Upper lobe of right lung (tissue), 1 donor: ENCODE measurements around the gene MAGI2. TPM values are rescaled to one million over a fixed set of nuclear protein-coding genes. Genes with fewer than 3 reads are reported as not detected.

Experiments used
- ATAC-seq: fragments of 200-7000 bp; cut with Tn5 transposase; one replicate; pipeline ENCODE4 v1.9.1; 2020; ENCODE audit warnings: mild to moderate bottlenecking, moderate library complexity
- DNase-seq: peaks from one replicate; pipeline ENCODE4 v3.0.0-alpha.2; 2020
- H3K27ac ChIP-seq: fragments of 200-600 bp; one replicate; pipeline ENCODE4 v1.8.0; 2022
- H3K27me3 ChIP-seq: fragments of 200-600 bp; one replicate; pipeline ENCODE4 v1.8.0; 2022; ENCODE audit warnings: mild to moderate bottlenecking
- H3K36me3 ChIP-seq: fragments of 200-600 bp; one replicate; pipeline ENCODE4 v1.8.0; 2022
- H3K4me1 ChIP-seq: fragments of 200-600 bp; one replicate; pipeline ENCODE4 v1.8.0; 2022
- H3K4me3 ChIP-seq: fragments of 200-600 bp; one replicate; pipeline ENCODE4 v1.8.0; 2022; ENCODE audit warnings: mild to moderate bottlenecking
- H3K9me3 ChIP-seq: fragments of 200-600 bp; one replicate; pipeline ENCODE4 v1.8.0; 2022
- CTCF ChIP-seq: fragments of 200-600 bp; IDR thresholded peaks from one replicate; pipeline ENCODE4 v1.8.0; 2022; ENCODE audit warnings: antibody characterized with exemption
- intact Hi-C: fragments of 100-400 bp; cut with DNase I; formaldehyde crosslinking; loops from one replicate; pipeline ENCODE4 v1.11.0; 2022
- total RNA-seq: library from RNA; stranded (reverse); fragmentation: NEBNext Ultra II Directional; extraction: Animal tissue kit (Norgen Biotek cat#: 25700); gene quantifications from one replicate; pipeline ENCODE4 v1.2.1, GENCODE V29; 2021
- donor health status: DM: no; HTN: yes; CAD: no; lungs with severe emphysema.

MAGI2 gene
- total RNA-seq, 1 donor from 2014 or later, result 12.8 TPM

- intact Hi-C loops, result no loop called here
- DNase-seq (no peak), ATAC-seq (no peak)
- no peaks in the 10 kb centered on the region for H3K4me1 ChIP-seq
- no peak overlapping the region for H3K4me3 ChIP-seq
- no peaks in the 10 kb centered on the region for H3K36me3 ChIP-seq
- H3K27ac ChIP-seq, result no peak overlapping the region
- no peaks in the 10 kb centered on the region for H3K27me3 ChIP-seq
- TF ChIP-seq CTCF, result no peak
- H3K9me3 ChIP-seq, result no peaks in the 10 kb centered on the region
These were observed 1357.9 kb downstream of the MAGI2 start for GRCh38 chr7:78095549-78095948.

GRCh38 chr7:78092331-78092730 is 1361.1 kb downstream of the MAGI2 start:
- DNase-seq (no peak), ATAC-seq (no peak)
- H3K4me3 ChIP-seq, result no peak overlapping the region
- no peaks in the 10 kb centered on the region for H3K9me3 ChIP-seq
- no peaks in the 10 kb centered on the region for H3K36me3 ChIP-seq
- intact Hi-C loops, result no loop called here
- H3K27me3 ChIP-seq, result no peaks in the 10 kb centered on the region
- H3K4me1 ChIP-seq, result no peaks in the 10 kb centered on the region
- TF ChIP-seq CTCF, result no peak
- no peak overlapping the region for H3K27ac ChIP-seq

- intact Hi-C loops, result no loop called here
- no peak overlapping the region for H3K4me3 ChIP-seq
- H3K4me1 ChIP-seq, result no peaks in the 10 kb centered on the region
- no peaks in the 10 kb centered on the region for H3K27me3 ChIP-seq
- H3K36me3 ChIP-seq, result no peaks in the 10 kb centered on the region
- no peak overlapping the region for H3K27ac ChIP-seq
- no peaks in the 10 kb centered on the region for H3K9me3 ChIP-seq
- no peak for TF ChIP-seq CTCF
- ATAC-seq (no peak), DNase-seq (no peak)
These were observed 1362.9 kb downstream of the MAGI2 start for GRCh38 chr7:78090616-78091015.

GRCh38 chr7:78083476-78084120 is 1369.9 kb downstream of the MAGI2 start:
- no peaks in the 10 kb centered on the region for H3K9me3 ChIP-seq
- no peak overlapping the region for H3K4me3 ChIP-seq
- no peaks in the 10 kb centered on the region for H3K4me1 ChIP-seq
- H3K27me3 ChIP-seq, result no peaks in the 10 kb centered on the region
- no peaks in the 10 kb centered on the region for H3K36me3 ChIP-seq
- H3K27ac ChIP-seq, result no peak overlapping the region
- intact Hi-C loops, result no loop called here
- no peak for TF ChIP-seq CTCF
- ATAC-seq (no peak), DNase-seq (no peak)

GRCh38 chr7:78082556-78082955 is 1370.9 kb downstream of the MAGI2 start:
- intact Hi-C loops, result no loop called here
- DNase-seq, result no peak
- H3K4me3 ChIP-seq, result no peak overlapping the region
- H3K27ac ChIP-seq, result no peak overlapping the region
- H3K9me3 ChIP-seq, result no peaks in the 10 kb centered on the region
- TF ChIP-seq CTCF, result no peak
- ATAC-seq, result no peak
- no peaks in the 10 kb centered on the region for H3K27me3 ChIP-seq
- no peaks in the 10 kb centered on the region for H3K36me3 ChIP-seq
- no peaks in the 10 kb centered on the region for H3K4me1 ChIP-seq

GRCh38 chr7:78081888-78082287 is 1371.6 kb downstream of the MAGI2 start:
- no peak for DNase-seq
- H3K4me1 ChIP-seq, result no peaks in the 10 kb centered on the region
- ATAC-seq, result no peak
- H3K9me3 ChIP-seq, result no peaks in the 10 kb centered on the region
- intact Hi-C loops, result no loop called here
- no peaks in the 10 kb centered on the region for H3K27me3 ChIP-seq
- no peak overlapping the region for H3K27ac ChIP-seq
- no peak overlapping the region for H3K4me3 ChIP-seq
- no peak for TF ChIP-seq CTCF
- no peaks in the 10 kb centered on the region for H3K36me3 ChIP-seq
